Measurements from ENCODE around the gene PIGV.

Gene PIGV

DNA sequence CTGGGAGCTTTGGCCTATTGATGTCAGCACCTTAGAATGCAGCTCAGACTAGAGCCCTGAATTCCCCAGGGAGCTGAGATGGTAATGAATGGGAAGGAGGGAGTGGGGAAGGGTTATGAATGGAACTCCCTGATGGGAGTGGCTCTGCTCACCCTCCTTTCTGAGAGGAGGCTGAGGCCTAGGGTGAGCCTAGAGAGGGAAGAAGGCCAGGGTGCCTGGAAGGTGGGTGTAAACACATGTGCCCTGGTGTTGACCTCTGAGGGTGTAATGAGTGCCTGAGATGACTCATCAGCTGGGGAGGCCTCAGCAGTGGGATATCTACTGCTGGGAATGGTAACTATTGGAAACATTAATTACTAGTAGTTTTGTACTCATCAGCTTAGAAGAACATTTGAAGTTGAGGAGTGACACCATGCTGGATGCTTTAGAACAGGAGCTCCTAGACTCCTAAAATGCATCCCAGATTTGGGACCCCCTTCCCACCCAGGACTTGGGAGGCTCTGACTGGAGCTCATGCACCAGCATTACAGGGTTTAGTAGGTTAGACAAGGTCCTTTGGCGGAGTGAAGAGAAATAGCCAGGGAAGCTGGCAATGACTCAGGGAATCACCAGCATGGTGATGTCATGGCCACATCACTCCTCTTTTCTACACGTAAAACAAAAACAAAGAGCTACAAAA, 16.0 kb upstream of the PIGV start (continued):
- TF ChIP-seq SCRT1 (tag by site-specific recombination; IDR thresholded peaks at IDR 0.05; ENCODE audit: borderline replicate concordance) (no peak), ZFHX2 (tag by site-specific recombination; conservative IDR thresholded peaks at IDR 0.05) (peak; percentile 92), ZNF518A (tag by site-specific recombination; conservative IDR thresholded peaks at IDR 0.05; ENCODE audit: low read depth) (0 out of 2 replicates have a peak, but pooled peaks have one; percentile 15), ZNF24 (tag by site-specific recombination; IDR thresholded peaks at IDR 0.05) (peak; percentile 90), ZBTB8A (tag by site-specific recombination; IDR thresholded peaks at IDR 0.05) (peak; percentile 88), ZBTB17 (tag by site-specific recombination; IDR thresholded peaks at IDR 0.05) (peak; percentile 78), ZNF530 (tag by site-specific recombination; IDR thresholded peaks at IDR 0.05; ENCODE audit: low read depth) (no peak), ZNF654 (tag by site-specific recombination; IDR thresholded peaks at IDR 0.05; ENCODE audit: low read depth) (no peak), KLF10 (tag by site-specific recombination; IDR thresholded peaks at IDR 0.05) (no peak; the same call in 1 of the 2 replicates), ZNF146 (tag by site-specific recombination; IDR thresholded peaks at IDR 0.05) (0 out of 2 replicates have a peak, but pooled peaks have one; percentile 2), SP2 (tag by site-specific recombination; IDR thresholded peaks at IDR 0.05) (peak; percentile 76), ZNF555 (tag by site-specific recombination; conservative IDR thresholded peaks at IDR 0.05) (no peak), ZNF169 (tag by site-specific recombination; IDR thresholded peaks at IDR 0.05) (no peak), HOXD13 (CRISPR knock-in tag; IDR thresholded peaks at IDR 0.05; ENCODE audit: borderline replicate concordance) (no peak), ZBTB11 (tag by site-specific recombination; conservative IDR thresholded peaks at IDR 0.05; ENCODE audit: low read depth) (no peak), ZXDB (tag by site-specific recombination; IDR thresholded peaks at IDR 0.05) (peak; percentile 52), ZNF341 (tag by site-specific recombination; IDR thresholded peaks at IDR 0.05; ENCODE audit: low read depth) (0 out of 2 replicates have a peak, but pooled peaks have one; percentile 18), ZNF610 (tag by site-specific recombination; IDR thresholded peaks at IDR 0.05; ENCODE audit: borderline replicate concordance) (no peak), ZNF692 (tag by site-specific recombination; IDR thresholded peaks at IDR 0.05) (peak; percentile 56; the same call in 1 of the 2 replicates), ZNF140 (tag by site-specific recombination; IDR thresholded peaks at IDR 0.05) (no peak), ZNF239 (tag by site-specific recombination; IDR thresholded peaks at IDR 0.05) (no peak), EGR2 (tag by site-specific recombination; IDR thresholded peaks at IDR 0.05; ENCODE audit: low read depth) (peak; percentile 91), KLF8 (tag by site-specific recombination; IDR thresholded peaks at IDR 0.05) (peak; percentile 88), ZSCAN23 (tag by site-specific recombination; IDR thresholded peaks at IDR 0.05) (peak; percentile 87), ZBTB7A (tag by site-specific recombination; IDR thresholded peaks at IDR 0.05; ENCODE audit: low read depth) (peak; percentile 70), ZNF302 (tag by site-specific recombination; IDR thresholded peaks at IDR 0.05; ENCODE audit: low read depth) (no peak), ZNF548 (tag by site-specific recombination; IDR thresholded peaks at IDR 0.05) (no peak), ZNF701 (tag by site-specific recombination; IDR thresholded peaks at IDR 0.05) (no peak)
- TF ChIP-seq, protein P1, sequence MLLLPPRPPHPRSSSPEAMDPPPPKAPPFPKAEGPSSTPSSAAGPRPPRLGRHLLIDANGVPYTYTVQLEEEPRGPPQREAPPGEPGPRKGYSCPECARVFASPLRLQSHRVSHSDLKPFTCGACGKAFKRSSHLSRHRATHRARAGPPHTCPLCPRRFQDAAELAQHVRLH (tag by site-specific recombination; IDR thresholded peaks at IDR 0.05) = no peak
- TF ChIP-seq, protein P2, sequence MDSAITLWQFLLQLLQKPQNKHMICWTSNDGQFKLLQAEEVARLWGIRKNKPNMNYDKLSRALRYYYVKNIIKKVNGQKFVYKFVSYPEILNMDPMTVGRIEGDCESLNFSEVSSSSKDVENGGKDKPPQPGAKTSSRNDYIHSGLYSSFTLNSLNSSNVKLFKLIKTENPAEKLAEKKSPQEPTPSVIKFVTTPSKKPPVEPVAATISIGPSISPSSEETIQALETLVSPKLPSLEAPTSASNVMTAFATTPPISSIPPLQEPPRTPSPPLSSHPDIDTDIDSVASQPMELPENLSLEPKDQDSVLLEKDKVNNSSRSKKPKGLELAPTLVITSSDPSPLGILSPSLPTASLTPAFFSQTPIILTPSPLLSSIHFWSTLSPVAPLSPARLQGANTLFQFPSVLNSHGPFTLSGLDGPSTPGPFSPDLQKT (IDR thresholded peaks at IDR 0.05; ENCODE audit: borderline replicate concordance, low read depth, low read length) = no peak
